Caco-2 (cell line): ENCODE measurements around the gene XRCC4. TPM values are rescaled to one million over a fixed set of nuclear protein-coding genes. Genes with fewer than 3 reads are reported as not detected.

Experiments used
- BruUV-seq: library from RNA; stranded (reverse); fragments of 400-500 nt; replicated peaks from 2 replicates; lab custom pipeline; 2021; lab: Mats Ljungman, UMichigan
- CTCF ChIA-PET: fragments of 300-600 bp; sonication (Branson Sonifier 250); formaldehyde crosslinking; loops from one replicate; lab custom pipeline; 2022; ENCODE audit warnings: antibody characterized with exemption; lab: Charles Lee
- POLR2A ChIA-PET: fragments of 300-600 bp; sonication (Branson Sonifier 250); formaldehyde crosslinking; loops from one replicate; lab custom pipeline; 2022; ENCODE audit warnings: antibody characterized with exemption; lab: Charles Lee
- DNase-seq, 2 experiments: peaks; one replicate each; pipeline versions ENCODE4 v3.0.0 to v3.0.0-alpha.2; 2020 to 2022
- H3K27me3 ChIP-seq: replicated peaks from 2 replicates; pipeline ENCODE4 v1.6.0; 2011; ENCODE audit warnings: low read length; ENCODE audit not compliant: control insufficient read depth, insufficient read depth
- H3K36me3 ChIP-seq: 2 replicates; pipeline ENCODE4 v1.5.1; 2011; ENCODE audit warnings: low read length; ENCODE audit not compliant: control insufficient read depth, insufficient read depth
- H3K4me1 ChIP-seq: fragments of 250-450 bp; sonication (Bioruptor Pico); 2 replicates; pipeline ENCODE4 v1.5.1; 2020; ENCODE audit warnings: mild to moderate bottlenecking
- H3K4me3 ChIP-seq: 2 replicates; pipeline ENCODE4 v1.5.1; 2011; ENCODE audit warnings: low read depth, mild to moderate bottlenecking, control low read depth, low read length
- H3K9me3 ChIP-seq: fragments of 250-450 bp; sonication (Bioruptor Pico); 2 replicates; pipeline ENCODE4 v1.5.1; 2020; ENCODE audit warnings: mild to moderate bottlenecking, moderate library complexity
- H3K27ac Mint-ChIP-seq: one replicate; pipeline ENCODE4 v1.8.0; 2022; ENCODE audit warnings: mixed read lengths; ENCODE audit not compliant: unreplicated experiment
- H3K27me3 Mint-ChIP-seq: one replicate; pipeline ENCODE4 v1.8.0; 2022; ENCODE audit warnings: mixed read lengths; ENCODE audit not compliant: insufficient read depth, unreplicated experiment
- H3K36me3 Mint-ChIP-seq: one replicate; pipeline ENCODE4 v1.8.0; 2022; ENCODE audit warnings: mild to moderate bottlenecking, mixed read lengths; ENCODE audit not compliant: insufficient read depth, unreplicated experiment
- H3K4me1 Mint-ChIP-seq: one replicate; pipeline ENCODE4 v1.8.0; 2022; ENCODE audit warnings: low read depth, mixed read lengths; ENCODE audit not compliant: unreplicated experiment
- H3K4me3 Mint-ChIP-seq: one replicate; pipeline ENCODE4 v1.8.0; 2022; ENCODE audit warnings: mild to moderate bottlenecking, moderate library complexity, mixed read lengths; ENCODE audit not compliant: unreplicated experiment
- H3K9me3 Mint-ChIP-seq: one replicate; pipeline ENCODE4 v1.8.0; 2022; ENCODE audit warnings: mixed read lengths; ENCODE audit not compliant: unreplicated experiment
- CTCF ChIP-seq, 2 experiments: fragments of 200-600 bp in 1 of 2; IDR thresholded peaks; 1 replicate in 1 of 2; 2 replicates in 1 of 2; pipeline versions ENCODE4 v1.5.1 to v1.8.0; 2011 to 2022; ENCODE audit warnings: antibody characterized with exemption in 1 of 2, control low read depth in 1 of 2, inconsistent platforms in 1 of 2, low read depth in 1 of 2, low read length in 1 of 2, mild to moderate bottlenecking in 1 of 2, moderate library complexity in 1 of 2; ENCODE audit not compliant: insufficient read depth in 1 of 2, severe bottlenecking in 1 of 2, unreplicated experiment in 1 of 2
- intact Hi-C: fragments of 100-400 bp; cut with micrococcal nuclease; formaldehyde crosslinking; loops from one replicate; pipeline ENCODE4 v1.10.0; 2022; ENCODE audit not compliant: unreplicated experiment
- total RNA-seq: library from RNA; stranded (reverse); gene quantifications from 2 replicates; pipeline ENCODE4 v1.2.3, GENCODE V29; 2022

XRCC4 gene
- total RNA-seq, 1 experiment from 2014 or later = 13.0 TPM

GRCh38 chr5:83124593-83124992 is 47.2 kb downstream of the XRCC4 start:
- no peaks in the 10 kb centered on the region for H3K27me3 Mint-ChIP-seq
- H3K4me1 ChIP-seq = peaks cover 21% of the 10 kb centered on the region
- ChIA-PET CTCF (no interaction called here), POLR2A (no interaction called here)
- no peak overlapping the region for H3K4me3 Mint-ChIP-seq
- H3K36me3 ChIP-seq = no peaks in the 10 kb centered on the region
- no TSS peak for BruUV-seq
- no peak for TF ChIP-seq CTCF (IDR thresholded peaks at IDR 0.05; ENCODE audit: insufficient read depth in 1 of 2, low read depth in 1 of 2, low read length in 1 of 2, severe bottlenecking in 1 of 2, unreplicated experiment in 1 of 2)
- peak in 1 of 2 experiments; percentile 39 for DNase-seq
- H3K9me3 ChIP-seq = no peaks in the 10 kb centered on the region
- H3K27me3 ChIP-seq = no peaks in the 10 kb centered on the region
- peaks cover 14% of the 10 kb centered on the region for H3K9me3 Mint-ChIP-seq
- intact Hi-C loops = loop anchor here (1.0 to 5.0 kb wide), 2 partner anchors 47 to 350 kb away; partner anchors contain the start of genes TMEM167A and XRCC4
- H3K4me3 ChIP-seq = no peak overlapping the region
- no peak overlapping the region for H3K27ac Mint-ChIP-seq
- peaks cover 18% of the 10 kb centered on the region for H3K4me1 Mint-ChIP-seq
- H3K36me3 Mint-ChIP-seq = peaks cover 7% of the 10 kb centered on the region

GRCh38 chr5:83125560-83125959 is 48.2 kb downstream of the XRCC4 start:
- Mint-ChIP-seq H3K27me3 (no peaks in the 10 kb centered on the region), H3K36me3 (peaks cover 7% of the 10 kb centered on the region), H3K27ac (no peak overlapping the region), H3K4me1 (peaks cover 18% of the 10 kb centered on the region), H3K9me3 (peaks cover 14% of the 10 kb centered on the region), H3K4me3 (peak overlapping the region; percentile 35)
- intact Hi-C loops = no loop called here
- Histone ChIP-seq H3K27me3 (no peaks in the 10 kb centered on the region), H3K9me3 (no peaks in the 10 kb centered on the region), H3K4me1 (peaks cover 21% of the 10 kb centered on the region), H3K4me3 (no peak overlapping the region), H3K36me3 (no peaks in the 10 kb centered on the region)
- no TSS peak for BruUV-seq
- ChIA-PET POLR2A (interaction anchor here (0.6 kb wide), 1 partner anchor 49 kb away, joined by 3 read pairs; no protein-coding TSS in a partner anchor), CTCF (no interaction called here)
- TF ChIP-seq CTCF (IDR thresholded peaks at IDR 0.05; ENCODE audit: insufficient read depth in 1 of 2, low read depth in 1 of 2, low read length in 1 of 2, severe bottlenecking in 1 of 2, unreplicated experiment in 1 of 2) = no peak
- peak in 1 of 2 experiments; percentile 52 for DNase-seq

GRCh38 chr5:83126501-83126900 is 49.2 kb downstream of the XRCC4 start:
- intact Hi-C loops = no loop called here

More at GRCh38 chr5:83126501-83126900, 49.2 kb downstream of the XRCC4 start:
- BruUV-seq = no TSS peak
- H3K4me3 ChIP-seq = no peak overlapping the region
- H3K4me1 ChIP-seq = peaks cover 21% of the 10 kb centered on the region
- TF ChIP-seq CTCF (IDR thresholded peaks at IDR 0.05; ENCODE audit: insufficient read depth in 1 of 2, low read depth in 1 of 2, low read length in 1 of 2, severe bottlenecking in 1 of 2, unreplicated experiment in 1 of 2) = no peak
- H3K4me3 Mint-ChIP-seq = no peak overlapping the region
- H3K9me3 Mint-ChIP-seq = peaks cover 14% of the 10 kb centered on the region
- H3K36me3 ChIP-seq = no peaks in the 10 kb centered on the region
- no peak for DNase-seq
- peaks cover 18% of the 10 kb centered on the region for H3K4me1 Mint-ChIP-seq
- ChIA-PET POLR2A (no interaction called here), CTCF (no interaction called here)
- no peaks in the 10 kb centered on the region for H3K27me3 Mint-ChIP-seq
- H3K36me3 Mint-ChIP-seq = peaks cover 7% of the 10 kb centered on the region
- H3K9me3 ChIP-seq = no peaks in the 10 kb centered on the region
- no peak overlapping the region for H3K27ac Mint-ChIP-seq
- H3K27me3 ChIP-seq = no peaks in the 10 kb centered on the region
